Measurements from ENCODE around the gene MARCHF10.

GRCh38 chr17:62757500-62757951 lies 50.6 kb downstream of the MARCHF10 start:
- TF ChIP-seq POLR2A (IDR thresholded peaks at IDR 0.05; ENCODE audit: low read depth, low read length) (no peak), POLR2AphosphoS5 (IDR thresholded peaks at IDR 0.05; ENCODE audit: low read depth, low read length) (no peak), SPI1 (IDR thresholded peaks at IDR 0.05; ENCODE audit: low read depth, low read length) (no peak)

Measured in GM12891 (cell line).